GM19452 (cell line): ENCODE data around the gene C6orf132.
"Not testable (repeated sequence)": the region's sequence is repeated elsewhere in the genome, so short reads cannot be mapped to it uniquely, and the experiment has no call there.

Experiments
- ATAC-seq: cut with Tn5 transposase; IDR thresholded peaks from one replicate; pipeline ENCODE4 v1.9.1; 2021; ENCODE audit not compliant: unreplicated experiment

Gene C6orf132

DNA sequence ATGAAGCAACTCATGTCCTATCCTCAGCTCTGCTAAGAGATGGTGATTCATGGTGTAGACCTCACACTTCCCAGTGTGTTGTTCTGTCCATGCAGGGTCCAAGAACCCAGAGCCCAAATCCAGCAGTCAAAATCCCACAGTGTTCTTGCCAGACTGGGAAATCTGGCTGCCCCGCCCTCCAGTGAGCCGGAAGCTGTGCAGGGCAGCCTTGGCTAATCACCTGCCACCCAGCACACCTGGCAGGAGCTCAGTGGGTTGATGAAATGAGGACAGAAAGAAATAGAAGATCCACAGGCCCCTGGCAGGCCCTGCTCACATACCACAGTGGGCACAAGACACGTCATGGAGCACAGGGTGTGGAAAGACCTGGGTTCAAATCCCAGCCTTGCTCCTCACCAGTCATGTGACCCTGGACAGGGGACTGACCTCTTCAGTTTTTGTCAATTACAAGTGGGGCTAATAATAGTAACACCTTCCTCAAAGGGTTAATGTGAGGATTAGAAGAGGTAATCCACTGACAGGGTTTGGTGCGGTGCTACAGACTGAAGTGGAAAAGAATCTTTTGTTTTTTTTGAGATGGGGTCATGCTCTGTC is 17.1 kb upstream of the C6orf132 start:
- no peak for ATAC-seq

DNA sequence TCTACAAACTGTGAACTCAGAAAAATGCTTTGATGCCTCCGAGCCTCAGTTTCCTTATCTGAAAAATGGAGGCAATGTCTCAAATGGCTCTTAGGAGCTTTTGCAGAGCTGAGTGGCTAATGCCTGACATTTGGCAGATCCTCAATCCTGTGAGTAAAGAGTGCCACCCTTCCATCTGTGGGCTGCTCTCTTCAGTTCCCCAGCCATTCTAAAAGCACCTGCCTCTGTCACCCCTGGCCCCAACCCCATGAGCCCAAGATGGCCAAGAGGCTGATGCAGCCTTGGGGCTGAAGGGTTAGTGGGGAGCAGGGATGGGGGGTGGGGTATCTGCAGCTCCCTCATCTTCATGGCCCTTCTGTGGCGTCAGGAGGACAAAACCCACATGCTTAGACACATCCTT is 16.2 kb upstream of the C6orf132 start:
- ATAC-seq = no peak

DNA sequence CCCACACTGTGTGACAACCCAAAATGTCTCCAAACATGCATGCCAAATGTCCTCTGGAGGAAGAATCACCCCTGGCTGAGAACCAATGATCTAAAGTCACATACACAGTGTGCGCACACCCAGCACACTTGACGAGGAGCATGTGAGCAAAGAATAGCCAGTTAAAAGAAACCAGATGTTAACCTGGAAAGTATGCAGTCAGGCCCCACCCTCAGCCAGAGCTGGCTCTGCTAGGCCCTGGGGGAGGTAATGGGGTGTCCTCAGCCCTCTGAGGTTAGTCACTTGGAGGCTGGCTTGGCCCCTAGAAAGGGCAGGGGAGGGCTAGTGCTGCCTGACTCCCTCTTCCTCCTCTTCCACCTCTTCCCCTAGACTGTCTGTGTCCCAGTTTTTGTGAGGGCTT is 15.6 kb upstream of the C6orf132 start:
- no peak for ATAC-seq

DNA sequence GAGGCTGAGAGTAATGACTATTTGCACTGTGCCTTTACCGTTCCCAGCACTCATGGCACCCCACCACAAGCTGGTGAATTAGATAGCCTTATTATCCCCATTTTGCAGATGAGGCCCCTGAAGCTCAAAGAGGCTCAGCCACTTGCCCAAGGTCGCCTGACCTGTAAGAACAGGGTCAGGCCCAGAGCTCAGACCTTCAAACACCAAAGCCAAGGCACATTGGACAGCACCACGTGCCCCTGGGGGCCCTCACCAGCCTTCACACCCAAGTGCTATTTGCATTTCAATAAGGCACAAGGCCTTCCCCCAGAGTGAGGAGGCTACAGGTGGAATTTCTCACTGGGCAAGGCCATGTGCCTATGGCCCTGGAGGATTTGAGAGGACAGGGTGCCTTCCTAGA is 14.2 kb upstream of the C6orf132 start:
- no peak for ATAC-seq

DNA sequence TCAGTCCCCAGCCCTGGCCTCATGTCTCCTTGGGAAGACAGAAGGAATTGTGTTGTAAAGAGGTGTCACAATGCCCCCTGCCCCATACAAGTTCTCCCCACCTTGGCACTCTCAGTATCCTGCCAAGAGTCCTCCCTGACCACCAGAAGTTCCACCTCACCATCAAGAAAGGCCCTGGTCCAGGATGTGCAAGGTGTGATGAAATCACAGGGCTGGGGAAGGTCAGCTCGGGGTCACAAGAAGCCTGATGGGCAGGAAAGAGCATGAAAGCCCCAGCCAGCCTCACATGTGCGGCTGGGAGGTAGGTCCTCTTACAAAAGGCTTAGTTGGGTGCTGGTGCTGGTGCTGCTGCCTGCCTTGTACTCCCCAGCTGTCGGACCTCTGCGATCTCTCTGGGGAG is 12.9 kb upstream of the C6orf132 start:
- no peak for ATAC-seq

DNA sequence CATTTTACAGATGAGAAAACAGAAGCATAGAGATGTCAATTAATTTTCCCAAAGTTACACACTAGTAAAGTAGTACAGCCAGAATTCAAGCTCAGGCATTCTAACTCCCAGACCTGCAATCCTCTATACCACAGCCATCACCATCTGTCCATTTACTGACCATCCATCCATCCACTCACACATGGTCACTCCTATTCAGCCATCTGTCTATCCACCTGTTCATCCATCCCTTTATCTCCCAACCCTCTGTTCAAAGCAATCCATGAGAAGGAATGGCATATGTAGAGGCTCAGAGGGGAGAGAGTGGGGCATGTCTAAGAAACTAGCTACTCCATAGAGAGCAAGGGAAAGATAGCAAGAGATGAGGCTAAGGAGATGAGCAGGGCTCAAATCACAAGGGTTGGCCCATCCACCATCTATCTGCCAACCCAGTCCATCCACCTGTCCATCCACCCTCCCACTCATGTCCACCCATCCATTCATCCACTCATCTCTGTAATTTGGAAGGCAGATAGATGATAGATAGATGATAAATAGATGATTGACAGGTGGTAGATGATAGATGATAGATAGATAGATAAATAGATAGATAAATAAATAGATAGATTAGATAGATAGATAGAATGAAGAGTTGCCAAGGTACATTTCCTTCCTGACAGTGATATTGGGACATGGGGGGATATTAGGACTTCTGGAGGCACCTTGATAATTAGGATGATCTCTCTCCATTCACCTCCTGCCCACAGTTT is 12.2 kb upstream of the C6orf132 start:
- ATAC-seq = no peak

DNA sequence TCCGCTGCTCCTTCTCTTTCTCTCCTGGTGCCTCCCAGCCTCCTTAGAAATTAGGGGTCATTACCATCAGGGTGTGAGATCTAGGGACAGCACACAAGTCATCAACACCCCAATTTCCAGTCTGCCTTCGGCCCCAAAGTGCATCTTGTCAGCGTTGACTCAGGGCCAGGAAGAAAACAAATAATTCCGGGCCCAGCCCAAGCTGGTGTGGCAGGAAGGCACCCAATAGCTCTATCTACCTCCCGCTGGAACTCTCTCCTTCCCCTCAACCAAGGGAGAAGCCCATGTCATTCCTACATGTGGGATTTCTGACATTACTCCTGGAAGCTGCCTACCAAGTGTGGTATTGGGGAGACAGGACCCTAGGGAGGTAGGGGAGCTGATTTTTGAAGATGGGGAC is 11.5 kb upstream of the C6orf132 start:
- ATAC-seq = no peak

DNA sequence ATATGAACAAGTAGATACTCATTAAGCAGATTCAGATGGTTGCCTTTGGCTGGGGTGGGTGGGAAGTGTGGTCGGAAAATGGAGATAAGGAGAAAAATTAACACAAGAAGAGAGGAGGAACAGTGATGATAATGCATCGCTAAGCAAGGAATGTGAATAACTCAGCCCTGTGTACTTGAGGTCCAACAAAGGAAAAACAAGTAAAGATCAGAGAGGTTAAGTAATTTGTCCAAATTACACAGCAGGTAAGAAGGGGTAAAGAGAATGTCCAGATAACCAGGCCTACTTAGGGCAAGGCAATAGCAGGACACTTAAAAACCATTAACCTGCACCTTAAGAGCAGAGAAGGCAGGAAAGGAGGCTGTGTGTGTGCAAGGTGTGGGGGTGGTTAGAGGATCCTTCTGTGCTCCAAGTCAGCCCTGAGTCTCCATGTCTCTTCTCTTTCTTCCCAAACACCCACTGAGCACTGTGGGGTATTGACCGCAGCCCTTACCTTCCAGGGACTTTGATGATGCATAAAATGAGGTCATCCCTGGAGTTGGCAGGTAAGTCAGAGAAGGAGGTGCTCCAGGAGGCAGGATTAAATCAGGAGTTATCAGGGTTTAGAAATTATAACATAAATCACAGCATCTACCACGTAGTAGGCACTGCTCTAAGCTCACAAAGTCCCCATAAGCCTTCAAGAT is 10.3 kb upstream of the C6orf132 start:
- not testable (repeated sequence) for ATAC-seq

DNA sequence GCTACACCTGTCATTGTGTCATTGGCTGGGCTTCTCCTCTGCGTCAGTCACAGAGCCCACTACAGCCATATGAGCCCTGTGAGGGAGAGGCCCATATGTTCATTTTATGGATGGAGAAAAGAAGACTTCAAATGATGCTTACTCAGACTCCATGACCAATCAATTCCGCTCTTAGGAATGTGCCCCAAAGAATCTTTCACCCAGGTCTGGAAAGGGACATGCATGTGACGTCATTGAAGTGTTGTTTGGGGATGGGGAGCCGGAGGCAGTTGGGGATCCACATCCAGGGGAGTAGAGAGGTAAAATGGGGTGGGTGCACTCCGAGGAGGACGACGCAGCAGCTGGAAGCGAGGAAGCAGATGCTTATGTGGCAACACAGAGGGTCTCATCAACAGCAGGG is 9.6 kb upstream of the C6orf132 start:
- no peak for ATAC-seq

DNA sequence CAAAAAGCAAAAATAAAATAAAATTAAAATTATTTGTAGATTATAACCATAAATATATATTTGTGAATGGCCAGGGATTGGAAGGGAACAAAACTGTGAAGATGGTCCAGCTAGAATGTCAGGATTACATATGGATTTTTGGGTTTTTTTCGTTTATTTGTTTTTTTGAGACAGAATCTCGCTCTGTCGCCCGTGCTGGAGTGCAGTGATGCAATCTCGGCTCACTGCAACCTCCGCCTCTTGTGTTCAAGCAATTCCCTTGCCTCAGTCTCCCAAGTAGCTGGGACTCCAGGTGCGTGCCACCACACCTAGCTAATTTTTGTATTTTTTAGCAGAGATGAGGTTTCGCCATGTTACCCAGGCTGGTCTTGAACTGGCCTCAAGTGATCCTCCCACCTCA is 7.8 kb upstream of the C6orf132 start:
- no peak for ATAC-seq

DNA sequence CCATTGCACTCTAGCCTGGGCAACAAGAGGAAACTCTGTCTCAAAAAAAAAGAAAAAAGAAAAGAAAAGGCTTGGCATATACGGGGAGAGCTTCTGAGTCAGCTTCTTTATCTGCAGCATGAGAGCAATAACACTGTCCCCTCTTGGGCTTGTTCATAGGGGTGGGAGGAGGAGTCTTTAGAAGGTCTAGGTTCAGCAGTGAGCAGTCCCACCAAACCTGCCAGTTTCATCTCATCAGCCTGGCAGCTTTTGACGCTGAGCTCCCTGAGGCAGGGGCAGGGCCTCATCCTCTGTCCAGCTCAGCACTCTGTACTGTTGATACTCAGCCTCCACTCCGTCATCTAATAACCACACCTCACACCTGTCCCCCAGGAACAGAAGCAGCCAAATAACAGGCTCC is 5.6 kb upstream of the C6orf132 start:
- ATAC-seq = no peak

DNA sequence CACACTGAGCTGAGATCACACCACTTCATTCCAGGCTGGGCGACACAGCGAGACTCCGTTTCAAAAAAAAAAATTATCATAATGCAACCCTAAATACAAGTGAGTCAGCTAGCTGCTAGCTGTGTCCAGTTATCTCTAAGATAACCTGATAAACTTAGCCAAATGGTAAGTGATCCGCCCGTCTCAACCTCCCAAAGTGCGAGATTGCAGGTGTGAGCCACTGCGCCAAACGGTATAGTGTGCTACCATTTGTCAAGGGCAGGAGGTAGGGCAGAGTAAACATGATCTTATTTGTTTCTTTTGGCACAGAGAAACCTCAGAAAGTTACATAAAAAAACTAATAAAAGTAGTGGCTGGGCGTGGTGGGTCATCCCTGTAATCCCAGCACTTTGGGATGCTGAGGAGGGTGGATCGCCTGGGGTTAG is 4.7 kb upstream of the C6orf132 start:
- ATAC-seq = no peak

DNA sequence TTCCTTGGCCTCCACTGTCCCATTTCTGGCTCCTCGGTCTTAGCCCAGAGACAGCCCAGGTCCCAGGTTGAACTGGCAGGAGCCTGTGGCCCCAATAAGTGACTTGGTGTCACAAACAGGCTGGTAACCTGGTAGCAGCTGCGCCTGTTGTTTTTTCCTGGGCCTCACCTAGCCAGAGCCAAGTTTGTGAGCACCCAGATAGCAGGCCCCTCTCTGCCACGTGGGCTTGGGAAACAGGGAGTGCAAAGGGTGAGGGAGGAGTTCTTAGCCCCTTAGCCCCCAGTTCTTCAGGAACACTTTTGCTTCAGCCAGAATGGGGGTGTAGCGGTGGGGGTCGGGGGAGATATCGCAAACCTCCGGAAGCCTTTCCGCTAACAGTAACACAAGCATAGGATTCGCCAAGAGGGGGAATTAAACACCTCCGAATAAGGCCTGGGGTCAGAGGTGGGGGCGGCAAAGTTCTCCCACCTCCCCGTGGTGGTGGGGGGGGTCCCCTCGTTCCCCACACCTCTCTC is 760 bp downstream of the C6orf132 start:
- no peak for ATAC-seq

DNA sequence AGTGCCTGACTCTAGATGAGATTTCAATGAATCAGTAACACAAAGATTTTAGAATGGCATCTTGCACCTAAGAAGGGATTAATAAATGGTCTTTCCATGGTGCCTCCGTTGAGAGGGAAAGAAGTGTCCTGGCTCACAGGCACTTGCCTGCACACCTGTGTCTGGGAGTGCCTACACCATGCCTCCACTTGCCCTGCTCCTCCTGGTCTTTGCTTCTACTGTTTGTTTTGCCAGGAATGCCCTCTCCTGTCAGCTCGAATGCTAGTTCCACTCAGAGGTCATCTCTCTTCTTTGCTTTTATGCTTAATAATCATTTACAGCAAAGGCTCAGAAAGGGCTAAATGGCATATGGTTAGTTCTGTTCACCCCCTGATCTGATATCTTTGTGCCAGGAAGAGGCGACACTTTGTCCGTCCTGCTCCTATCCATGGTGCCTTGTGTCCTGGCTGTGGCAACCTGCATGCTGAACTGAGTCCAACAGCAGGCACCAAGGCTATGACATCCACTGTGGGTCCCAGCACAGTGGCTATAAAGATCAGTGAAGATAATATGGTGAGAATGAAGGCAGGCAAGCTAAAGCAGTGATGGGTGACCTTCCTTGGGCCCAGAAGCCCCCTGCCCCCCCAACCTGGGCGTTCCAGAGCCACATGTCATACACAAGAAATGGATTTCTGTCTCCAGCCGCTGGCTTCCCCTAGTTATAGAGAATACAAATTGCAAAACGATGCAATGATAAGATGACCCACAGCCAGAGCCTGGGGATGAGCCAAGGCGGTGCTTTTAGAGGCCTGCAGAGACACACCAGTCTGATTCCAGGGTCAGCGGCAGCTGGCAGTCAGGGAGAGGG is 1.4 kb downstream of the C6orf132 start:
- no peak for ATAC-seq

DNA sequence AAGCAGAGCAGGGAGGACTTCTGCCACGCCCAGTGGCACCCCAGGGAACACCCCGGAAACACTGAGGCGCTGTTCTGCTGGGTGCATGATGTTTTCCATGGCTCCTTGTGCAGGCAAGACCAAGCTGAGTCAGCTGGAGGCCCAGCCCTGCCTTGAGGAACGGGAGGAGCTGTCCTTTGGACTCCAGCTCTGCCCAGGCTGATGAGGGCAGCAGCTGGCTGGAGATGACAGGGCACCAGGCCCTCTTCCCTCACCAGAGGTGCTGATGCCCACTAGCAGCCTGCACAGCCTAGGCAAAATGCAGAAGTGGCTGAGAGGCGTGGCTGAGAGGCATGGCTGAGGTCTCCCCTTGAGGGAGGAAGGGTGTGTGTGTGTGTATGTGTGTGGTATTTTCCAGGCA is 2.4 kb downstream of the C6orf132 start:
- ATAC-seq = no peak

DNA sequence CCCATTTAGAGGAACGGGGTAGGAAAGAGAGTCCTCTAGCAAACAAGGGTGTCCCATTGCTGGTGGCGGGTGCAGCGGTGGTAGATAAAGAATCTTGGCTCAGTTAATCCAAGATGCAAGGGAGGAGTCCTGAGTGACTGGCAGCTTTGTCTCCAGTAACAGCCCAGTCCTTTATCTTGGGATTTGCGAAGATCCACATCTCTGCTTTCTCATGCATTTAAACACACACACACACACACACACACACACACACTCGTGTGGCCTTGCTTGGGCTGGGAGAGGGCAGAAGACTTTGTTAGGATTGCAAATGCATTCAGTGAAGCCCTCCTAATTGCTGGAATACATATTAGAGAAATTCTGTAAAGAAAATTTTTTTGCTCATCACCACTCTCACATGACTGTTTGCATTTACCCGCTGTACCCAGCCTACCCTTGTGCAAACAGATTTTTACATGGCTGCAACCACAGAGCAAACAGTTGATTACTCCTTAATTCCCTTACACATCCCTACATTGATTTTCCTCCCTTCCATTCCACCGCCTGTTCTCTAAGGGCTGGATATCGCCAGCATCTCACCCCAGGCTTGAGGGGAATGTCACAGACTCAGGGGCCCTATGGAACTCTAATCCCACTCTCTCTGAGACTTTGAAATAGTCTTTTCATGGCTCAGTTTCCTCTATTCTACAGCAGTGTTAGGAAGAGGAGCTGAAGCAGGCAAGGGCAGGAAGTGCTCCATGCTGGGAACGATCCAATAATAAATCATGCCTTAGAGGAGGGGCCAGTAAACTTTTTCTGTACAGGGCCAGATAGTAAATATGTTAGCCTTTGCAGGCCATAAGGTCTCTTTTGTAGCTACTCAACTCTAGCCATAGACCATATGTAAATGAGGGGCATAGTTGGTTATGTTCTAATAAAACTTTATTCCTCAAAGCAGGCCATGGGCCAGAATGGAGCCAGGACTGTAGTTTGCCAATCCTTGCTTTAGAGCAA is 3.5 kb downstream of the C6orf132 start:
- ATAC-seq = no peak

DNA sequence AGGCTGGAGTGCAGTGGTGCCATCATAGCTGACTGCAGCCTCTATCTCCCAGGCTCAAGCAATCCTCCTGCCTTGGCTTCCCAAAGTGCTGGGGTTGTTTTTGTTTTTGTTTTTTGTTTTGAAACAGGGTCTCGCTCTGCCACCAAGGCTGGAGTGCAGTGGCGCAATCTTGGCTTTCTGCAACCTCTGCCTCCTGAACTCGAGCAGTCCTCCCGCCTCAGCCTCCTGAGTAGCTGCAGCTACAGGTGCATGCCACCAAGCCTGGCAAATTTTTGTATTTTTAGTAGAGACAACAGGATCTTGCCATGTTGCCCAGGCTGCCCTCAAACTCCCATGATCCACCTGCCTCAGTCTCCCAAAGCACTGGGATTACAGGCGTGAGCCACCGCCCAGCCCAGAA is 4.2 kb downstream of the C6orf132 start:
- ATAC-seq = no peak

DNA sequence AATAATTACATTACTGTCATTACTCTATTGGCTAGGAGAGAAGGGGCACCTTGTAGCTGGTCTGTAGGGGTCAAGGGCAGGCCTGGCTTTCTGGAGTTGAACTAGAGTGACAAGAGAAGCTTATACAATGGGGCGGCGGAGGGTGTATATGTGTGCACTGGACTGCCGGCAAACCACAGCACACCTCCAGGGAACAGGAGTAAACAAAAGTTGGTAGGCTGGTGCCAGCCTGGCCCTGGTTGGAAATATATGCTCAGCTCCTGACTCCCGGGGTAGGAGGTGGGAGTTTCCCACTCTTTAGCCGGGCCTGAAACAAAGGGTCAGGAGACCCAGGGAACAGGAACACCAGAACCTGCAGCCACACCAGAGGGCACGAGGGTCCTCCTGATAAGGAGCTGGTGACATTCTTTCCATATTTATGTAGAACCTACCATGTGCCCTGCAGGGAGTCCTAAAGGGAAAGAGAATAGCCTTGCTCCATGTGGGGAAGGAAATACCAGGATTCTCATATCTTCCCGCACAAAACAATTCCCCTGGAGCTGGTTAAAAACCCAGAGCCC is 5.1 kb downstream of the C6orf132 start:
- no peak for ATAC-seq

DNA sequence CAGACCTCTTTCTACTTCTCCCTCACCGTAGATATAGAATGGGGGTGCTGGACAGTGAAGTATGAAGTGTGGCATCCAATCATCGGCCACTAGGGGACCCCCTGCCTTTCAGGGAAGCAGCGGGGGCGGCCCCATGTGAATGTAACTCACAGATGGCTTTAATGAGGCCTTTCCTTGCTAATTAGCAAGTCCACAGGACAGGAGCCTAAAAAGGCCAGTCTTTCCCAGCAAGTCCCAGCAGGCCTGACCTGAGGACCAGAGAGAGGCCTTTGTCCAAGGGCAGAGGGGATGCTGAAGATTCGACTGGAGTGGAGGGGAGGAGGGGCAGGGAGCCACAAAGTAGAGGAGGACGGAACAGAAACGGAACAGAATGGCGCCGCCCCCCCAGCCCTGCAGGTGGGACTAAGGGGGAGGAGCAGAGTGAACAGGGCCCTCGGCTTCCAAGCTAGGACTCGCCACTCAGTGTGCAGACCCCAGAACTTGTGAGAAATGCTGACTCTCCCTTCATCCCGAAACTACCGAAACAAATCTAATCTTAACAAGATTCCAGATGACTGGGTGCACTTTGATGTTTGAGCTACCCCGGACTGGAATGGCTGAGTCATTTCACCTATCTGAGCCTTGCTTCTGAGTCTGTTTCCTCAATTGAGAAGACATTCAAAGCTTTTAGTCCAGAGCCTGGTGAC is 5.8 kb downstream of the C6orf132 start:
- no peak for ATAC-seq
